HG03025 (cell line): ENCODE results near the gene ERC1.
"Not testable (repeated sequence)": the region's sequence is repeated elsewhere in the genome, so short reads cannot be mapped to it uniquely, and the experiment has no call there.

ENCODE experiments used
- ATAC-seq: cut with Tn5 transposase; IDR thresholded peaks from one replicate; pipeline ENCODE4 v1.9.1; 2021; ENCODE audit warnings: mild to moderate bottlenecking, moderate library complexity; ENCODE audit not compliant: unreplicated experiment, low FRiP score

ERC1 gene

GRCh38 chr12:1339618-1340319, 348.7 kb downstream of the ERC1 start:
- ATAC-seq: no peak

GRCh38 chr12:1341270-1341669, 350.2 kb downstream of the ERC1 start:
- not testable (repeated sequence) for ATAC-seq

GRCh38 chr12:1343422-1343821, 352.4 kb downstream of the ERC1 start:
- ATAC-seq: no peak

- no peak for ATAC-seq
These were observed 353.2 kb downstream of the ERC1 start for GRCh38 chr12:1344245-1344644.

GRCh38 chr12:1346126-1346525, 355.1 kb downstream of the ERC1 start:
- ATAC-seq: no peak

GRCh38 chr12:1347294-1347693, 356.3 kb downstream of the ERC1 start:
- ATAC-seq: no peak

- ATAC-seq: no peak
These were observed 357.6 kb downstream of the ERC1 start for GRCh38 chr12:1348606-1349005.

GRCh38 chr12:1350055-1350933, 359.3 kb downstream of the ERC1 start:
- ATAC-seq: no peak

- no peak for ATAC-seq
These were observed 359.9 kb downstream of the ERC1 start for GRCh38 chr12:1350934-1351240.

- no peak for ATAC-seq
These were observed 360.9 kb downstream of the ERC1 start for GRCh38 chr12:1351926-1352325.

- ATAC-seq: no peak
These were observed 362.4 kb downstream of the ERC1 start for GRCh38 chr12:1353451-1353850.

- ATAC-seq: no peak
These were observed 364.4 kb downstream of the ERC1 start for GRCh38 chr12:1355396-1355795.

GRCh38 chr12:1355871-1356270, 364.8 kb downstream of the ERC1 start:
- not testable (repeated sequence) for ATAC-seq

GRCh38 chr12:1356285-1356684, 365.3 kb downstream of the ERC1 start:
- ATAC-seq: no peak

GRCh38 chr12:1357171-1357570, 366.1 kb downstream of the ERC1 start:
- ATAC-seq: no peak

- ATAC-seq: no peak
These were observed 366.7 kb downstream of the ERC1 start for GRCh38 chr12:1357711-1358110.

GRCh38 chr12:1360441-1361210, 369.6 kb downstream of the ERC1 start:
- no peak for ATAC-seq

GRCh38 chr12:1362143-1362662, 371.2 kb downstream of the ERC1 start:
- ATAC-seq: no peak

GRCh38 chr12:1365703-1366102, 374.7 kb downstream of the ERC1 start:
- ATAC-seq: no peak

- ATAC-seq: no peak
These were observed 376.6 kb downstream of the ERC1 start for GRCh38 chr12:1367331-1368291.
